Subcutaneous abdominal adipose tissue (tissue), 5 donors: ENCODE results near the gene COL6A1.
"Not testable (repeated sequence)": the region's sequence is repeated elsewhere in the genome, so short reads cannot be mapped to it uniquely, and the experiment has no call there.

Experiments
- H3K27ac ChIP-seq: one replicate; pipeline ENCODE4 v1.7.0; 2013; ENCODE audit warnings: low read depth, mild to moderate bottlenecking, inconsistent platforms, low read length, moderate library complexity
- H3K27me3 ChIP-seq, 5 donors: one replicate each; pipeline ENCODE4 v1.7.0; 2013; ENCODE audit warnings: low read length in 5 of 5, inconsistent platforms in 1 of 5; ENCODE audit not compliant: control insufficient read depth in 5 of 5, insufficient read depth in 4 of 5
- H3K36me3 ChIP-seq, 5 donors: one replicate each; pipeline ENCODE4 v1.7.0; 2013; ENCODE audit warnings: low read length in 5 of 5; ENCODE audit not compliant: control insufficient read depth in 5 of 5, insufficient read depth in 5 of 5
- H3K4me1 ChIP-seq, 5 donors: one replicate each; pipeline ENCODE4 v1.7.0; 2013; ENCODE audit warnings: low read length in 5 of 5, mild to moderate bottlenecking in 3 of 5, moderate library complexity in 1 of 5; ENCODE audit not compliant: control insufficient read depth in 5 of 5, insufficient read depth in 5 of 5
- H3K4me3 ChIP-seq, 5 donors: one replicate each; pipeline ENCODE4 v1.7.0; 2013; ENCODE audit warnings: low read length in 5 of 5, low read depth in 1 of 5
- H3K9ac ChIP-seq, 5 donors: one replicate each; pipeline ENCODE4 v1.7.0; 2013; ENCODE audit warnings: low read length in 5 of 5, mild to moderate bottlenecking in 4 of 5, moderate library complexity in 3 of 5
- H3K9me3 ChIP-seq, 5 donors: one replicate each; pipeline ENCODE4 v1.7.0; 2013; ENCODE audit warnings: low read length in 5 of 5; ENCODE audit not compliant: control insufficient read depth in 5 of 5
- donor health status: healthy.
- donor health status: healthy.
- donor health status: healthy.
- donor health status: healthy.
- donor health status: healthy.

Gene COL6A1

DNA sequence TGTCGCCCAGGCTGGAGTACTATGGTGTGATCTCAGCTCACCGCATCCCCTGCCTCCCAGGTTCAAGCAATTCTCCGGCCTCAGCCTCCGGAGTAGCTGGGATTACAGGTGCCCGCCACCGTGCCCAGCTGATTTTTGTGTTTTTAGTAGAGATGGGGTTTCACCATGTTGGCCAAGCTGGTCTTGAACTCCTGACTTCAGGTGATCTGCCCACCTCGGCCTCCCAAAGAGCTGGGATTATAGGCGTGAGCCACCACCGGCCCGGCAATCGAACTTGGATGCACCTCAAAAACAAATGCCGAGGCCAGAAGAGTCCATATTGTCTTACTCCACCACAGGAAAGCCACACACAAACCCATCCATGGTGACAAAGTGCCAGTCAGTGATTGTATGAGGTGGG is 65.3 kb downstream of the COL6A1 start:
- not testable (repeated sequence) for H3K27ac ChIP-seq, H3K27me3 ChIP-seq, H3K9me3 ChIP-seq, H3K4me3 ChIP-seq, H3K9ac ChIP-seq, H3K36me3 ChIP-seq
- H3K4me1 ChIP-seq, result peaks cover 8 to 21% (median 20%) of the 10 kb centered on the region in 5 donors

DNA sequence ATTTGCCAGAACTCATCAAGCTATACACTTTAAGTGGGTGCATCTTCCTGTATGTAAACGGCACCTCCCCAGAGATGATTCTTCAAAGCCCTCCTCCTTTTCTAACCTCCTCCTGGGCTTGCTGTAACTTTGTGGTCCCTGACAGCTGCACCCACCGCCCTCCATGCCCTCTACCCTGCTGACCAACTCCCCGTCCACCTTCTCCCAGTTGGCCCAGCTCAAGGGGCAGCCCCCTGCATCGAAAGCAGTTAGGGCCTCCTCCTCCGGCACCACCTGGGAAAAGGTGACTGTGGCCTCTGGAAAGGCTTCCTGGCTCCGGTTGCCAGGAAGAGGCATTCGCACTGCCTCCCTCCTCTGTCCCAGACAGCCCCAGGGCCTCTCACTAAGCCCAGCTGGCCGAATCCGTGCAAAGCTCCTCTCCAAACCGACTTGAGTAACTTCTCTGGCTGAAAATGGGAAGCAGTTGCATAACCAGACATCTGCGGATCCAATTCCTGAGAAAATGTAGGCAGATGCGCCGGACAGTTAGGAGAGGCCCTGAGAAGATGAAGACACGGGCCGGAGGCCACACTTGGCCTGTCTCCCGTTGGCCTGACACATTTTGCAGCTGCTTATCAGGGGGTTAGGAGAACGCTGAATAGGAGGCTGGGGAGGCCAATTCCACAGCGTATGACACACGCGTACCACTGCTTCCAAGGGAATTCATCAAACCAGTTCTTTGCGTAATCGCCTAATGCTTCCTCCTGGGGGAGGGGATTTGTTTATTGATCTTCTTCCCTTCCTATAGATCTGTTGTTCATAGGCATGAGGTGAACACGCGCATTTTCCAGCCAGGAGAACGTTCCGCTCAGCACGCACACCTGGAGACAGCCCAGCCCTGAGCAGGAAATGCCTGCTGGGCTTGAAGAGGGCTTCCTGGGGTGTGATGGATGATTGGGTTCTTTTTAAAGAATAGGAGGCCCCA is 67.6 kb downstream of the COL6A1 start:
- Histone ChIP-seq H3K9ac (no peak overlapping the region), H3K27ac (peak overlapping the region; percentile 70), H3K27me3 (no peaks in the 10 kb centered on the region), H3K9me3 (no peaks in the 10 kb centered on the region), H3K4me1 (peaks cover 8 to 26% (median 20%) of the 10 kb centered on the region in 5 donors), H3K4me3 (no peak overlapping the region), H3K36me3 (no peaks in the 10 kb centered on the region)

DNA sequence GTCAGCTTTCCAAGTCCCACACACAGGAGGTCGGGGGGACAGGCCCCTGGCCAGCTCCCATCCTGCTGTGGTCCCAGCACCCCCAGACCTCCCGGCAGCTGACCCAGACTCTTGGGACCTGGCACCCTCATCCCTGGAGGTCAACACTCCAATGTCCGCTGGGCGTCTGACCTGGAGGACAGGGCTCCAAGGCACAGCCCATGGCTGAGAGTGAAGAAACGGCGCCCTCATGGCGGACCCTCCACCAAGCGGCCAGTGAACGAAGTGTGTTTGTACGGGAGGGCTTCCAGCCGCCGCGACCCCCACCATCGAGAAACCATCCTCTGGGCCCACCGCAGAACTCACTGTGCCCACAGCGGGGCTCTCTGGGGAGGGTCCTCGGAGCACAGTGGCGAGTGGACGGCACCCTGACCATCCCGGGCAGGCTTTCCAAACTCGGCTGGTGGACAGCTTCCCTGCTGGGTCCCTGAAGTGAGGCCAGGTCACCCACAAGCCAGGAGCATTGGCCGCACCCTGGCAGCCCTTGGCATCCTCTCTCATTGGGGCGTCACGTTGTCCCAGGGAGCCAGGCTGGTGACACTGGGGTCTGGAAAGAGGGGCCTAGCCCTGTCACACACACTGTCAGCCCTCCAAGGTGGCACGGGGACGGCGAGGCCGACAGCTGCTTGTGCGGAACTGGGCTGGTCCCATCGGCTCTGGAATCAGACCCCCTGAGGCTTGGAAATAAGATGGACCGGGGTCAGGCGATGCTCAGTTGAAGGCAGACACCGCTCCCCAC is 68.5 kb downstream of the COL6A1 start:
- H3K9ac ChIP-seq, result no peak overlapping the region
- no peaks in the 10 kb centered on the region for H3K36me3 ChIP-seq
- H3K27ac ChIP-seq, result peak overlapping the region; percentile 70
- no peaks in the 10 kb centered on the region for H3K27me3 ChIP-seq
- peaks cover 8 to 32% (median 25%) of the 10 kb centered on the region in 5 donors for H3K4me1 ChIP-seq
- no peaks in the 10 kb centered on the region for H3K9me3 ChIP-seq
- no peak overlapping the region for H3K4me3 ChIP-seq

DNA sequence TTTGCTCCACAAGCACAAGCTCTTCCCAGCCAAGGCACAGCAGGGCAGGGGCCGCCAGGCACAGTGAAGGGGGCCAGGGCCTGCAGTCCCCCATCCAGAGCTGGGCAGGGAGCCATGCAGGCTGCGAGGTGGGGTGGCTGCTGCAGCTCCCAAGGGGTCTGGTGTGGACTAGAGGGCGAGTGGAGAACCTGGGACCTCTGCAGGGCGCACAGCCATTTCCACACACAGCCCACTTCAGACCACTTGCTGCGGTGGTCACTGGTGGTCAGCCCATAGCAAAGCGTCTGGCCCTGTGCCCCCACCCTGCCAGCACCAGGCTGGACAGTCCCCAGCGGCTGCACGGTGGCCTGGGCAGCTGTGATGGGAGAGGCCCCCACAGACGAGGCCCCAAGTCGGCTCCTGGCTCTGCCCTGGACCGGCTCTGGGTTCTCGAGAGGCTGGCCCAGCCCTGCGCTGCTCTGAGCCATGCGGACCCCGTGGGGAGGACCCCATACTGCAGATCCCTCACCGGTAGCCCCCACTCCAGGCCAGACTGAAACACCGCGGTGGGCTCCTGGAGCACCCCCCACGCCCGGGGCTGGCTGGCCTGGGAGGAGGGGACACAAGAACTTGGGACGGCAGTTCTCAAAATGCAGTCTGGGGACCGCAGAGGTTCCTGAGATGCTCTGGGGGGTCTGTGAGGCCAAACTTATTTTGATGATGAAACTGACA is 69.3 kb downstream of the COL6A1 start:
- Histone ChIP-seq H3K27ac (no peak overlapping the region), H3K27me3 (peaks cover 0 to 2% (median 0%) of the 10 kb centered on the region in 5 donors), H3K4me1 (peaks cover 8 to 40% (median 32%) of the 10 kb centered on the region in 5 donors), H3K9me3 (no peaks in the 10 kb centered on the region), H3K4me3 (no peak overlapping the region), H3K36me3 (no peaks in the 10 kb centered on the region), H3K9ac (no peak overlapping the region)

DNA sequence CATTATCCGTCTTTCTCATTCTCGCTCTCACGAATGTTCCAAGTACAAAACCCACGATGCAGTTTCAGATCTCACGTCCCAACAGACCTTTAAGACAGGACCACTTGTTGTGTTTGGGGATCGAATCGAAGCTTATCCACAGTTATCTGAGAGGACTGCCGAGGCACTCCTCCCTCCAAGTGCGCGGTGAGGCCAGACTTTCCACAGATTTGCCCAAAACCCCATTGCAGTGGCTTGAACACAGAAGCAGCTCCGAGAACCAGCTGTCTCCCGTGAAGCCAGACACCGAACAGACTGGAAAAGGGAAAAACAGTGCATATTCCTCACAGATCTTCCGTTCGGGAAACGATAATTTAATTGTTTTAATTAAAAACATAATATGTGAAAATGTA is 69.8 kb downstream of the COL6A1 start:
- no peak overlapping the region for H3K9ac ChIP-seq
- no peaks in the 10 kb centered on the region for H3K36me3 ChIP-seq
- H3K27me3 ChIP-seq, result peaks cover 0 to 2% (median 0%) of the 10 kb centered on the region in 5 donors
- H3K4me3 ChIP-seq, result no peak overlapping the region
- no peaks in the 10 kb centered on the region for H3K9me3 ChIP-seq
- peaks cover 10 to 45% (median 36%) of the 10 kb centered on the region in 5 donors for H3K4me1 ChIP-seq
- H3K27ac ChIP-seq, result no peak overlapping the region

DNA sequence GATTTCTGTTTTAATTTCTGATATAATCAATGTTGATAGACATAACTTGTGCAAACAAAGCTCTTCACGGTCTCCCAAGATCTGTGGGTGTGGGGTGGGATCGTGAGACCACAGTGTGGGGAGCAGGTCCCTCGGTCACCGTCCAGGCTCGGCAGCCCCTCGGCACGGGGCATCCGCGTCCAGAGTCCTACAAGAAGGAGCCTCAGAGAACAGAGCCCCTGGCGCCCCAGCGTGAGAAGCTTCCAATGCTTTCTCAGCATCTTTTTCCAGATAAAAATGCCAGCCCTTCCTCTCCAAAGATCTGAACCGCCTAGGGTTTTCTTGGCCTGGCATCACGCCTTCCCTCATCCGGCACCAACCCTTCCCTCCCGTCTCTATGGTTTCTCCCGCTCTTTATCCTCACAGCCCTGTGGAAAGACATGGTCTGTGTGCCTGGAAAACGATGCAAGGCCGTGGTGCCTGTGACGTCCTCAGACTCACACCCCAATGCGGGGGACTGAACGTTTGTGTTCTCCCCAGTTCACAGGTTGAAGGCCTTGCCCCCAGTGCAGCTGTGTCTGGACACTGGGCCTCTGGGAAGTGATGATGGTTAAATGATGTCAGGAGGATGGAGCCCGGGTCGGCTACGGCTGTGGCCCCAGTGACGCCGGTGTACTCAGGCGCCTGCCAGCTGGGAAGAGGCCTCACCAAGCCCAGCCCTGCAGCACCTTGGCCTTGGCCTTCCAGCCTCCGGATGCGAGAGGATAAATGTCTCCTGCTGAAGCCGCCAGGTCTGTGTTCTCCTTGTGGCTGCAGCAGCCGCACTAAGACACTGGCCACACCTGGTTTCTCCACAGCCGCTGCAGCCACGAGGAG is 70.5 kb downstream of the COL6A1 start:
- no peak overlapping the region for H3K9ac ChIP-seq
- no peaks in the 10 kb centered on the region for H3K9me3 ChIP-seq
- H3K27ac ChIP-seq, result no peak overlapping the region
- peaks cover 0 to 4% (median 0%) of the 10 kb centered on the region in 5 donors for H3K27me3 ChIP-seq
- H3K36me3 ChIP-seq, result no peaks in the 10 kb centered on the region
- no peak overlapping the region for H3K4me3 ChIP-seq
- H3K4me1 ChIP-seq, result peaks cover 10 to 52% (median 41%) of the 10 kb centered on the region in 5 donors

DNA sequence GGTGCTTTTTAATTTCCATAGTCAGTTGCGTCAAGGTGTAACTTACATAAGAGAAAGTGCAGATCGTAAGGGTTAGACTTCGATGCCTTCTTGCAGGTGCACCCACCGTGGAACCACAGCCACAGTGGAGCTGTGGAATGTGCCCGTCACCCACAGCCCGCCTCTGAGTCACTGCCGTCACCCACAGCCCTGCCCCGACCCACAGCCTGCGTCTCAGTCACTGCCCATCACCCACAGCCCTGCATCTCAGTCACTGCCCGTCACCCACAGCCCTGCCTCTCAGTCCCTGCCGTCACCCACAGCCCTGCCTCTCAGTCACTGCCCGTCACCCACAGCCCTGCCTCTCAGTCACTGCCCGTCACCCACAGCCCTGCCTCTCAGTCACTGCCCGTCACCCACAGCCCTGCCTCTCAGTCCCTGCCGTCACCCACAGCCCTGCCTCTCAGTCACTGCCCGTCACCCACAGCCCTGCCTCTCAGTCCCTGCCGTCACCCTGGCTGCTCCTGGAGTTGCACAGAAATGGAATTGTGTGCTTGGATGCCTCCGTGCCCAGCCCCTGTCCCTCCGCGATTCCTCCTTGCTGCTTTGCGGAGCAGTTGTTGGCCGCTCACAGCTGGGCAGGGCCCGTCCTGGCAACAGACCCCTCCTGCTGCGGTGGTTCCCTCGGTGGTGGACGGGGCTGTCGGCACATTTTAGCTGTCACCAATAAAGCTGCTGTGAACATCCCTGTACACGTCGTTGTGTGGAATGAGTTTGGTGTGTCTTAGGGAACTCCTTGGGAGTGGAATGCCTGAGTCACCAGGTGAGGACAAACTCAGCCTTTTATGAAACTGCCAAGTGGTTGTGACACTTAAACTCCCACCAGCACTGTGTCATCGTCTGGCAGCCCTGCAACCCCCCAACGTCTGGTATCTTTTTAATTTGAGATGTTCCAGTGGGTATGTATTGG is 71.4 kb downstream of the COL6A1 start:
- no peaks in the 10 kb centered on the region for H3K9me3 ChIP-seq
- H3K27ac ChIP-seq, result no peak overlapping the region
- peaks cover 0 to 5% (median 0%) of the 10 kb centered on the region in 5 donors for H3K27me3 ChIP-seq
- no peaks in the 10 kb centered on the region for H3K36me3 ChIP-seq
- no peak overlapping the region for H3K9ac ChIP-seq
- peaks cover 10 to 57% (median 44%) of the 10 kb centered on the region in 5 donors for H3K4me1 ChIP-seq
- H3K4me3 ChIP-seq, result no peak overlapping the region

DNA sequence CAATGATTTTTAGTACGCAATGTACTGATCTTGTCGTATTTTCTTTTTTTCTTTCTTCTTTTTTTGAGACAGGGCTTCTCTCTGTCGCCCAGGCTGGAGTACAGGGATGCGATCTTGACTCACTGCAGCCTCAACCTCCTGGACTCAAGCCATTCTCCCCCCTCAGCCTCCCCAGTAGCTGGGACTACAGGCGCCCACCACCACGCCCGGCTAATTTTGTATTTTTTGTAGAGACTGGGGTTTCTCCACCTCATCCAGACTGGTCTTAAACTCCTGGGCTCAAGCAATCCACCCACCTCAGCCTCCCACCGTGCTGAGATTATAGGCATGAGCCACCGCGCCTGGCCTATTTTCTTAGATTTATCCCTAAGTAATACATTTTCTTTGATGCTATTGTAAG is 72.5 kb downstream of the COL6A1 start:
- H3K4me1 ChIP-seq, result peaks cover 7 to 53% (median 40%) of the 10 kb centered on the region in 5 donors
- no peaks in the 10 kb centered on the region for H3K9me3 ChIP-seq
- no peak overlapping the region for H3K9ac ChIP-seq
- peaks cover 0 to 5% (median 0%) of the 10 kb centered on the region in 5 donors for H3K27me3 ChIP-seq
- no peaks in the 10 kb centered on the region for H3K36me3 ChIP-seq
- no peak overlapping the region for H3K4me3 ChIP-seq
- H3K27ac ChIP-seq, result no peak overlapping the region
